ENCODE results near the gene DNAJC22.
"Not testable (repeated sequence)": the region's sequence is repeated elsewhere in the genome, so short reads cannot be mapped to it uniquely, and the experiment has no call there.

The DNAJC22 gene

GRCh38 chr12:49332441-49332861, 14.2 kb upstream of the DNAJC22 start:
- Histone ChIP-seq H3K36me3 (ENCODE audit: low read length) (no peaks in the 10 kb centered on the region; the same call in none of the 2 replicates), H3K9me3 (ENCODE audit: insufficient read depth, low read length) (no peaks in the 10 kb centered on the region), H3K4me2 (ENCODE audit: low read depth, low read length, poor library complexity, severe bottlenecking) (no peak overlapping the region), H4K20me1 (ENCODE audit: low read depth, low read length) (no peaks in the 10 kb centered on the region), H3K4me3 (ENCODE audit: insufficient read depth, low read length, poor library complexity, severe bottlenecking) (no peak overlapping the region), H3K27me3 (ENCODE audit: low read length) (no peaks in the 10 kb centered on the region), H3K79me2 (ENCODE audit: insufficient read depth, low read length) (no peaks in the 10 kb centered on the region), H3K27ac (ENCODE audit: low read depth, low read length) (no peak overlapping the region), H2AFZ (ENCODE audit: low read depth, low read length, severe bottlenecking) (no peak overlapping the region), H3K9me2 (replicated peaks; ENCODE audit: insufficient read depth, low read length) (no peaks in the 10 kb centered on the region), H3F3A (ENCODE audit: insufficient read depth) (no peaks in the 10 kb centered on the region), H3K9ac (ENCODE audit: low read length) (no peak overlapping the region)
- TF ChIP-seq CTCF (IDR thresholded peaks at IDR 0.05; ENCODE audit: insufficient read depth, low read length, poor library complexity, severe bottlenecking), result no peak
- TF ChIP-seq EZH2phosphoT487 (conservative IDR thresholded peaks at IDR 0.05; ENCODE audit: low read length), result no peak

- Histone ChIP-seq H3K4me3 (ENCODE audit: insufficient read depth, low read length, poor library complexity, severe bottlenecking) (no peak overlapping the region), H2AFZ (ENCODE audit: low read depth, low read length, severe bottlenecking) (no peak overlapping the region), H3K79me2 (ENCODE audit: insufficient read depth, low read length) (no peaks in the 10 kb centered on the region), H3K36me3 (ENCODE audit: low read length) (no peaks in the 10 kb centered on the region; the same call in 1 of the 2 replicates), H3K27ac (ENCODE audit: low read depth, low read length) (no peak overlapping the region), H3K9ac (ENCODE audit: low read length) (no peak overlapping the region), H3K9me2 (replicated peaks; ENCODE audit: insufficient read depth, low read length) (no peaks in the 10 kb centered on the region), H3K4me2 (ENCODE audit: low read depth, low read length, poor library complexity, severe bottlenecking) (no peak overlapping the region), H4K20me1 (ENCODE audit: low read depth, low read length) (no peaks in the 10 kb centered on the region), H3K9me3 (ENCODE audit: insufficient read depth, low read length) (no peaks in the 10 kb centered on the region), H3F3A (ENCODE audit: insufficient read depth) (no peaks in the 10 kb centered on the region), H3K27me3 (ENCODE audit: low read length) (no peaks in the 10 kb centered on the region)
- no peak for TF ChIP-seq EZH2phosphoT487 (conservative IDR thresholded peaks at IDR 0.05; ENCODE audit: low read length)
- TF ChIP-seq CTCF (IDR thresholded peaks at IDR 0.05; ENCODE audit: insufficient read depth, low read length, poor library complexity, severe bottlenecking), result no peak
These were observed 13.8 kb upstream of the DNAJC22 start for GRCh38 chr12:49332891-49333371.

- not testable (repeated sequence) for H4K20me1 ChIP-seq (ENCODE audit: low read depth, low read length); H3K9ac ChIP-seq (ENCODE audit: low read length); H3K79me2 ChIP-seq (ENCODE audit: insufficient read depth, low read length); H2AFZ ChIP-seq (ENCODE audit: low read depth, low read length, severe bottlenecking); H3K36me3 ChIP-seq (ENCODE audit: low read length); H3K9me2 ChIP-seq (replicated peaks; ENCODE audit: insufficient read depth, low read length); H3K27me3 ChIP-seq (ENCODE audit: low read length); H3K27ac ChIP-seq (ENCODE audit: low read depth, low read length); H3F3A ChIP-seq (ENCODE audit: insufficient read depth); H3K4me3 ChIP-seq (ENCODE audit: insufficient read depth, low read length, poor library complexity, severe bottlenecking); H3K9me3 ChIP-seq (ENCODE audit: insufficient read depth, low read length); H3K4me2 ChIP-seq (ENCODE audit: low read depth, low read length, poor library complexity, severe bottlenecking)
These were observed 12.9 kb upstream of the DNAJC22 start for GRCh38 chr12:49333778-49334177.

GRCh38 chr12:49334226-49334625, 12.5 kb upstream of the DNAJC22 start:
- Histone ChIP-seq H3K36me3 (ENCODE audit: low read length) (no peaks in the 10 kb centered on the region; the same call in 1 of the 2 replicates), H3F3A (ENCODE audit: insufficient read depth) (no peaks in the 10 kb centered on the region), H3K9me2 (replicated peaks; ENCODE audit: insufficient read depth, low read length) (no peaks in the 10 kb centered on the region), H3K9ac (ENCODE audit: low read length) (no peak overlapping the region), H3K4me2 (ENCODE audit: low read depth, low read length, poor library complexity, severe bottlenecking) (no peak overlapping the region), H2AFZ (ENCODE audit: low read depth, low read length, severe bottlenecking) (no peak overlapping the region), H3K27ac (ENCODE audit: low read depth, low read length) (no peak overlapping the region), H3K4me3 (ENCODE audit: insufficient read depth, low read length, poor library complexity, severe bottlenecking) (no peak overlapping the region), H4K20me1 (ENCODE audit: low read depth, low read length) (no peaks in the 10 kb centered on the region), H3K27me3 (ENCODE audit: low read length) (no peaks in the 10 kb centered on the region), H3K79me2 (ENCODE audit: insufficient read depth, low read length) (no peaks in the 10 kb centered on the region), H3K9me3 (ENCODE audit: insufficient read depth, low read length) (no peaks in the 10 kb centered on the region)
- TF ChIP-seq CTCF (IDR thresholded peaks at IDR 0.05; ENCODE audit: insufficient read depth, low read length, poor library complexity, severe bottlenecking) (no peak), EZH2phosphoT487 (conservative IDR thresholded peaks at IDR 0.05; ENCODE audit: low read length) (no peak)
